ENCODE measurements around the gene PRDM7.
"Not testable (repeated sequence)": the region's sequence is repeated elsewhere in the genome, so short reads cannot be mapped to it uniquely, and the experiment has no call there.

The PRDM7 gene

GRCh38 chr16:90012991-90013745 is 64.0 kb downstream of the PRDM7 start:
- DNase-seq (ENCODE audit: low spot score) = no peak

DNA sequence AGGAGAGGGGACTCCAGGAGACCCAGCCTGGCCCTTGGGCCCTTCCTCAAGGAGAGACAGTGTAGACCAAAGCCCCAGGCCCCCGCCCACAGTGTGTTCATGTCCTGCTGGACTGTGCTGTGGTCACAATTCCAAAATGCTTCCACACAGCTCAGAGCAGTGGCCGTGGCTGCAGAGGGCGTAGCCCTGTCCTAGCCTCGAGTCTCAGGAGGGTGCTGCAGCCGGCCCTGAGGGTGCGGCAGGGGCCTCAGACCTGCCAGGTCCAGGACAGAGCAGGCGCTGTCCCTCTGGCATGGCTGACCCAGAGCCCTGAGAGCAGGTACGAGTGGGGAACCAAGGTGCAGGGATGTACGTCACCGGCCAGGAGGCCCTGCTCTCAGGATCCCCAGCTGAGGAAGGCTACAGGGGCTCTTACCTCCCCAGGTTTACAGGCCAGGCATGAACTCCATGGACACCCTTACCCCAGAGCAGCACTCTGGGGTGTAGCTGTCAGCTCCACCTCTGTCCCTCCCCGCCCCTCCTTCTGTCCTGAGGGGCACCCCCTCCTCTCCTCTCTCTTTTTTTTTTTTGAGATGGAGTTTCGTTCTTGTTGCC is 65.1 kb downstream of the PRDM7 start:
- no peak for DNase-seq (ENCODE audit: low spot score)

DNA sequence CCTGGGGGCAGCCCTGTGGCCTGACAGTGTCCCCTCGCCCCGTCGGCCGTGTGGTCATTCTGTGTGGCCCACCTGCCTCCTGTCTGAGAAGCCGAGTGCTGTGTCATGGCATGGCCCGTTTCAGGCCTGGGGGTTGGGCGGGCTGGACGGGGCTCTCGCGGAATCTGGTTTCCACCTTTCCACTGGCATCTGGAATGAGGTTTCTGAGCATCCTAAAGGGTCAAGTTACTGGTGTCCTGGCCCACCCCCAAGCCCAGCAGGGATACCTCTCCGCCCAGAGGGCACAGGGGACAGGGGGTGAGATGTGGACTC is 65.7 kb downstream of the PRDM7 start:
- no peak for DNase-seq (ENCODE audit: low spot score)

GRCh38 chr16:90010676-90011507 is 66.2 kb downstream of the PRDM7 start:
- no peak for DNase-seq (ENCODE audit: low spot score)

DNA sequence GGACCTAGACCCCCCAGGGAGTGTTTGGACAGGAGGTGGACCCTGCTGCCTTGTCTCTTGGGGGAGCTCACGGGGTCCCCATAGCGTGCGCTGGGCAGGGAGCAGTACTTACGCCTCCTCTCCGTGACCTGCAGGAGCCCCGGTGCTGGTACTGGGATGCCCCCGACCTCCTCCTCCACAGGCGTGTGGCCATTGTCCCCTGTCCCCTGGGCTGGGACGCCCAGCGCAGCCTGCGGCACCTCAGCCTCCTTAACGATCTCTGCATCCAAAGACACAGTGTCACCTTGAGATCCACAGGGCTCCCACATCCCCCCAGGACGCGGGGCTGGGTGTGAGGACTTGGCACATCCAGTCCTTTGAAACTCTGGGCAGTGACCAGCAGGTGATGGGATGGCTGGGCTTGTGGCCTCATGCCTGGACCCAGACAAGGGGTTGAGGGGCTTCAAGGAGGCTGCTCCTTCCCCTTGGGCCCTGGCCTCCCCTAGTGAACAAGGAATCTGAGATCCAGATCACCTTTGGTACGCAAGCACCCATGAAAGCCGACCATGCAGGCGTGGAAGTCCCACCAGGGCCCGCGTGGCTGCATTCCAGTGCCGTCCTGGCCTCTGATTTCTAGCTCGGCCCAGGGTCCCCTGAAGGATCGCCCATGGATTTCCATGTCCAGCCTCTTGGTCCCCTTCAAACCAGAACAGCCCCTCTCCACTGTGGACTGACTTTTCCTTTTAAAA is 67.8 kb downstream of the PRDM7 start:
- no peak for DNase-seq (ENCODE audit: low spot score)

GRCh38 chr16:90008708-90009145 is 68.4 kb downstream of the PRDM7 start:
- DNase-seq (ENCODE audit: low spot score) = no peak

GRCh38 chr16:90007635-90008234 is 69.4 kb downstream of the PRDM7 start:
- not testable (repeated sequence) for DNase-seq (ENCODE audit: low spot score)

- no peak for DNase-seq (ENCODE audit: low spot score)
Measured at GRCh38 chr16:90007015-90007414, 70.1 kb downstream of the PRDM7 start.

Measured in pons (tissue), 1 donor.